HepG2 (cell line): Measurements from ENCODE around the gene C1orf115. TPM values are rescaled to one million over a fixed set of nuclear protein-coding genes. Genes with fewer than 3 reads are reported as not detected.
A peak's percentile ranks its signal among the peaks of the same experiment; 100 is the strongest.

Source experiments
- CHD4 ChIP-seq: fragments of 200-600 bp; sonication (generic); IDR thresholded peaks from 2 replicates; pipeline ENCODE4 v1.7.0; 2017; ENCODE audit warnings: mild to moderate bottlenecking, low read length, borderline replicate concordance
- KLF11 ChIP-seq: IDR thresholded peaks from 2 replicates; pipeline ENCODE4 v1.6.1; 2016; ENCODE audit warnings: missing compliant biosample characterization
- MAFF ChIP-seq: IDR thresholded peaks from 2 replicates; pipeline ENCODE4 v1.6.1; 2011; ENCODE audit warnings: low read depth, low read length, improper control_type of control experiment
- MEF2D ChIP-seq: sonication (generic); formaldehyde crosslinking; IDR thresholded peaks from 2 replicates; pipeline ENCODE4 v1.5.1; 2020; ENCODE audit warnings: mild to moderate bottlenecking, missing genetic modification reagents
- NFRKB ChIP-seq: fragments of 450-650 bp; IDR thresholded peaks from 2 replicates; pipeline ENCODE4 v1.6.1; 2017
- RARA ChIP-seq: IDR thresholded peaks from 2 replicates; pipeline ENCODE4 v1.6.1; 2016; ENCODE audit warnings: missing genetic modification reagents, missing compliant biosample characterization
- REXO4 ChIP-seq: sonication (generic); formaldehyde crosslinking; IDR thresholded peaks from 2 replicates; pipeline ENCODE4 v1.8.0; 2022; ENCODE audit warnings: missing genetic modification reagents, mild to moderate bottlenecking, borderline replicate concordance
- SP4 ChIP-seq: sonication (generic); formaldehyde crosslinking; IDR thresholded peaks from 2 replicates; pipeline ENCODE4 v1.8.1; 2023; ENCODE audit warnings: mild to moderate bottlenecking, missing genetic modification reagents
- THYN1 ChIP-seq: sonication (generic); formaldehyde crosslinking; IDR thresholded peaks from 2 replicates; pipeline ENCODE4 v1.8.1; 2023; ENCODE audit warnings: low read depth, mild to moderate bottlenecking, moderate library complexity, missing genetic modification reagents, borderline replicate concordance
- TMF1 ChIP-seq: sonication (generic); formaldehyde crosslinking; IDR thresholded peaks from 2 replicates; pipeline ENCODE4 v1.8.1; 2022; ENCODE audit warnings: low read depth, missing genetic modification reagents
- YEATS4 ChIP-seq: sonication (generic); formaldehyde crosslinking; IDR thresholded peaks from 2 replicates; pipeline ENCODE4 v1.4.0; 2020; ENCODE audit warnings: missing genetic modification reagents, borderline replicate concordance
- ZBTB1 ChIP-seq: sonication (generic); formaldehyde crosslinking; IDR thresholded peaks from 2 replicates; pipeline ENCODE4 v1.4.0; 2020; ENCODE audit warnings: missing genetic modification reagents, borderline replicate concordance
- ZC3H13 ChIP-seq: sonication (generic); formaldehyde crosslinking; IDR thresholded peaks from 2 replicates; pipeline ENCODE4 v1.8.1; 2023; ENCODE audit warnings: mild to moderate bottlenecking, missing genetic modification reagents, moderate library complexity
- ZIK1 ChIP-seq: sonication (generic); formaldehyde crosslinking; IDR thresholded peaks from 2 replicates; pipeline ENCODE4 v1.5.0; 2020; ENCODE audit warnings: mild to moderate bottlenecking, low read depth, missing genetic modification reagents, borderline replicate concordance
- ZNF160 ChIP-seq: sonication (generic); formaldehyde crosslinking; IDR thresholded peaks from 2 replicates; pipeline ENCODE4 v1.8.0; 2022; ENCODE audit warnings: mild to moderate bottlenecking, inconsistent platforms, missing genetic modification reagents
- ZNF24 ChIP-seq: fragments of 450-650 bp; IDR thresholded peaks from 2 replicates; pipeline ENCODE4 v1.6.1; 2017; ENCODE audit warnings: antibody characterized with exemption, mild to moderate bottlenecking
- ZNF44 ChIP-seq: sonication (generic); formaldehyde crosslinking; IDR thresholded peaks from 2 replicates; pipeline ENCODE4 v1.5.1; 2020; ENCODE audit warnings: mild to moderate bottlenecking, missing genetic modification reagents
- ZNF460 ChIP-seq: sonication (generic); formaldehyde crosslinking; IDR thresholded peaks from 2 replicates; pipeline ENCODE4 v1.5.1; 2020; ENCODE audit warnings: missing genetic modification reagents, mild to moderate bottlenecking, borderline replicate concordance
- ZNF510 ChIP-seq: sonication (generic); formaldehyde crosslinking; IDR thresholded peaks from 2 replicates; pipeline ENCODE4 v1.4.0; 2020; ENCODE audit warnings: low read depth, mild to moderate bottlenecking, missing genetic modification reagents
- ZNF615 ChIP-seq: sonication (generic); formaldehyde crosslinking; IDR thresholded peaks from 2 replicates; pipeline ENCODE4 v1.5.0; 2020; ENCODE audit warnings: mild to moderate bottlenecking, missing genetic modification reagents, borderline replicate concordance
- ZNF781 ChIP-seq: sonication (generic); formaldehyde crosslinking; IDR thresholded peaks from 2 replicates; pipeline ENCODE4 v1.5.1; 2020; ENCODE audit warnings: borderline replicate concordance, mild to moderate bottlenecking, missing genetic modification reagents; ENCODE audit errors: not compliant biosample characterization
- ZSCAN21 ChIP-seq: sonication (generic); formaldehyde crosslinking; IDR thresholded peaks from 2 replicates; pipeline ENCODE4 v1.8.0; 2022; ENCODE audit warnings: mild to moderate bottlenecking, missing genetic modification reagents, moderate library complexity, borderline replicate concordance
- polyA plus RNA-seq, 8 experiments: library from polyadenylated mRNA; depleted of rRNA in 3 of 8; stranded (reverse) in 7 of 8; unstranded in 1 of 8; fragments of >200 nt; fragmentation: Illumina TruSeq in 4 of 8; extraction: Trizol in 4 of 8; gene quantifications; 2 replicates each; pipeline versions ENCODE4 v1.2.1 to v1.2.3, GENCODE V29; 2011 to 2016; ENCODE audit warnings: low read depth in 4 of 8, missing spikeins in 1 of 8, mixed read lengths in 1 of 8; ENCODE audit not compliant: insufficient read depth in 1 of 8
- total RNA-seq, 5 experiments: library from RNA; depleted of rRNA; stranded (reverse); fragments of >200 nt; fragmentation: Illumina TruSeq; extraction: Trizol; gene quantifications; 2 replicates each; pipeline ENCODE4 v1.2.3, GENCODE V29; 2016; ENCODE audit warnings: low read depth in 1 of 5
- TF ChIP-seq, protein P1 (sequence below): sonication (generic); formaldehyde crosslinking; conservative IDR thresholded peaks from 2 replicates; pipeline ENCODE4 v1.8.1; 2023; ENCODE audit warnings: missing genetic modification reagents
- TF ChIP-seq, protein P2 (sequence below): IDR thresholded peaks from 2 replicates; pipeline ENCODE4 v1.6.1; 2016; ENCODE audit warnings: mild to moderate bottlenecking
- TF ChIP-seq, protein P3 (sequence below): sonication (generic); formaldehyde crosslinking; IDR thresholded peaks from 2 replicates; pipeline ENCODE4 v1.8.0; 2022; ENCODE audit warnings: low read depth, missing genetic modification reagents
- TF ChIP-seq, protein P4 (sequence below): conservative IDR thresholded peaks from 2 replicates; pipeline ENCODE4 v1.6.1; 2018; ENCODE audit warnings: missing genetic modification reagents

Gene C1orf115
- total and polyA plus RNA-seq, 2 of the 13 experiments (the other 11 are each of a cell fraction or from before 2014, with no cell fraction given) = 25.2 to 85.9 TPM

DNA sequence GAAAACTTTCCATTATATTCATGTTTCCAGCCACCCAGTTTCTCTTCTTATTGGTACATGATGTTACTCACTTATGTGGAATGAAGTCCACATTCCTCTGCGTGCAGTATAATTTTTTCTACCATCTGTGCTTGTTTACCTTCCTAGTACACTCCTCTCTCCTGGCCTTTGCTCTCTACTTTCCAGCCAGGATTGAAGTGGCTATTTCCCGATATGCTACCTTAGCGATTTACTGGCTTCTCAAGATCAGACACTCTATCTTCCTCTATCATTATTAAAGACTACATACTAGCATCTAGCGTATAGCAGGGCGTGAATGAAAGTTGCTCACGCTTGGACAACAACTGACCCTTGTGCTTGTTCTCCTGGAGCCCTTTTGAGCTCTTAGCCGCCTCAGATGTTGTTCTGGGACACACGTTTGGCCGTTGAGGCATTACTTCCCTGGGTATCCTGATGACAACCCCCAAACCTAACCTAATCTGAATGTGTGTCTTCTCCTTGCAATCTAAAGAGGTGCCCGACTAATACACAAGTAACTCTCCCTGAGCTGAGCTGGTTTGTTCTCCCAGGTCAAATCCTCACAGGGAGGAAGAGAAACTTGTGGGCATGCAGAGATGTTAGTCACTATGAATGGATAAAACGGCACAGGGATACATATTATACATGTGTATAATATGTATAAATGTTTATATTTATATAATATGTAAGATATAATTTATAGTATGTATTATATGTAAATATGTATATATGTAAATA is 44.6 kb downstream of the C1orf115 start (continued):
- TF ChIP-seq ZNF781 (CRISPR knock-in tag) (no peak), ZNF615 (CRISPR knock-in tag) (no peak), ZIK1 (CRISPR knock-in tag) (no peak), TMF1 (CRISPR knock-in tag) (no peak), KLF11 (CRISPR knock-in tag) (no peak), THYN1 (no peak), ZC3H13 (CRISPR knock-in tag) (no peak), ZSCAN21 (no peak), SP4 (CRISPR knock-in tag) (no peak), ZBTB1 (CRISPR knock-in tag) (no peak), ZNF510 (no peak), ZNF44 (CRISPR knock-in tag) (no peak), MAFF (0 out of 2 replicates have a peak, but pooled peaks have one; percentile 34), MEF2D (CRISPR knock-in tag) (no peak), ZNF460 (CRISPR knock-in tag) (no peak), YEATS4 (CRISPR knock-in tag) (no peak), CHD4 (no peak), ZNF24 (no peak), RARA (CRISPR knock-in tag) (peak; percentile 46), REXO4 (no peak), NFRKB (no peak), ZNF160 (no peak)
- TF ChIP-seq, protein P1, sequence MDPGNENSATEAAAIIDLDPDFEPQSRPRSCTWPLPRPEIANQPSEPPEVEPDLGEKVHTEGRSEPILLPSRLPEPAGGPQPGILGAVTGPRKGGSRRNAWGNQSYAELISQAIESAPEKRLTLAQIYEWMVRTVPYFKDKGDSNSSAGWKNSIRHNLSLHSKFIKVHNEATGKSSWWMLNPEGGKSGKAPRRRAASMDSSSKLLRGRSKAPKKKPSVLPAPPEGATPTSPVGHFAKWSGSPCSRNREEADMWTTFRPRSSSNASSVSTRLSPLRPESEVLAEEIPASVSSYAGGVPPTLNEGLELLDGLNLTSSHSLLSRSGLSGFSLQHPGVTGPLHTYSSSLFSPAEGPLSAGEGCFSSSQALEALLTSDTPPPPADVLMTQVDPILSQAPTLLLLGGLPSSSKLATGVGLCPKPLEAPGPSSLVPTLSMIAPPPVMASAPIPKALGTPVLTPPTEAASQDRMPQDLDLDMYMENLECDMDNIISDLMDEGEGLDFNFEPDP (CRISPR knock-in tag) = no peak
- TF ChIP-seq, protein P2, sequence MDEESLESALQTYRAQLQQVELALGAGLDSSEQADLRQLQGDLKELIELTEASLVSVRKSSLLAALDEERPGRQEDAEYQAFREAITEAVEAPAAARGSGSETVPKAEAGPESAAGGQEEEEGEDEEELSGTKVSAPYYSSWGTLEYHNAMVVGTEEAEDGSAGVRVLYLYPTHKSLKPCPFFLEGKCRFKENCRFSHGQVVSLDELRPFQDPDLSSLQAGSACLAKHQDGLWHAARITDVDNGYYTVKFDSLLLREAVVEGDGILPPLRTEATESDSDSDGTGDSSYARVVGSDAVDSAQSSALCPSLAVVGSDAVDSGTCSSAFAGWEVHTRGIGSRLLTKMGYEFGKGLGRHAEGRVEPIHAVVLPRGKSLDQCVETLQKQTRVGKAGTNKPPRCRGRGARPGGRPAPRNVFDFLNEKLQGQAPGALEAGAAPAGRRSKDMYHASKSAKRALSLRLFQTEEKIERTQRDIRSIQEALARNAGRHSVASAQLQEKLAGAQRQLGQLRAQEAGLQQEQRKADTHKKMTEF (CRISPR knock-in tag) = 0 out of 2 replicates have a peak, but pooled peaks have one; percentile 54
- TF ChIP-seq, protein P3, sequence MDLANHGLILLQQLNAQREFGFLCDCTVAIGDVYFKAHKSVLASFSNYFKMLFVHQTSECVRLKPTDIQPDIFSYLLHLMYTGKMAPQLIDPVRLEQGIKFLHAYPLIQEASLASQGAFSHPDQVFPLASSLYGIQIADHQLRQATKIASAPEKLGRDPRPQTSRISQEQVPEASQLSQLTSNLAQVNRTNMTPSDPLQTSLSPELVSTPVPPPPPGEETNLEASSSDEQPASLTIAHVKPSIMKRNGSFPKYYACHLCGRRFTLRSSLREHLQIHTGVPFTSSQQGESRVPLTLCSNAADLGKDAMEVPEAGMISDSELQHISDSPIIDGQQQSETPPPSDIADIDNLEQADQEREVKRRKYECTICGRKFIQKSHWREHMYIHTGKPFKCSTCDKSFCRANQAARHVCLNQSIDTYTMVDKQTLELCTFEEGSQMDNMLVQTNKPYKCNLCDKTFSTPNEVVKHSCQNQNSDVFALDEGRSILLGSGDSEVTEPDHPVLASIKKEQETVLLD (CRISPR knock-in tag) = no peak
- TF ChIP-seq, protein P4, sequence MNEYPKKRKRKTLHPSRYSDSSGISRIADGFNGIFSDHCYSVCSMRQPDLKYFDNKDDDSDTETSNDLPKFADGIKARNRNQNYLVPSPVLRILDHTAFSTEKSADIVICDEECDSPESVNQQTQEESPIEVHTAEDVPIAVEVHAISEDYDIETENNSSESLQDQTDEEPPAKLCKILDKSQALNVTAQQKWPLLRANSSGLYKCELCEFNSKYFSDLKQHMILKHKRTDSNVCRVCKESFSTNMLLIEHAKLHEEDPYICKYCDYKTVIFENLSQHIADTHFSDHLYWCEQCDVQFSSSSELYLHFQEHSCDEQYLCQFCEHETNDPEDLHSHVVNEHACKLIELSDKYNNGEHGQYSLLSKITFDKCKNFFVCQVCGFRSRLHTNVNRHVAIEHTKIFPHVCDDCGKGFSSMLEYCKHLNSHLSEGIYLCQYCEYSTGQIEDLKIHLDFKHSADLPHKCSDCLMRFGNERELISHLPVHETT (CRISPR knock-in tag) = no peak
